ENCODE results near the gene SLC19A1.

GRCh38 chr21:45478115-45478801, 64.0 kb downstream of the SLC19A1 start:
- TF ChIP-seq, protein P1, sequence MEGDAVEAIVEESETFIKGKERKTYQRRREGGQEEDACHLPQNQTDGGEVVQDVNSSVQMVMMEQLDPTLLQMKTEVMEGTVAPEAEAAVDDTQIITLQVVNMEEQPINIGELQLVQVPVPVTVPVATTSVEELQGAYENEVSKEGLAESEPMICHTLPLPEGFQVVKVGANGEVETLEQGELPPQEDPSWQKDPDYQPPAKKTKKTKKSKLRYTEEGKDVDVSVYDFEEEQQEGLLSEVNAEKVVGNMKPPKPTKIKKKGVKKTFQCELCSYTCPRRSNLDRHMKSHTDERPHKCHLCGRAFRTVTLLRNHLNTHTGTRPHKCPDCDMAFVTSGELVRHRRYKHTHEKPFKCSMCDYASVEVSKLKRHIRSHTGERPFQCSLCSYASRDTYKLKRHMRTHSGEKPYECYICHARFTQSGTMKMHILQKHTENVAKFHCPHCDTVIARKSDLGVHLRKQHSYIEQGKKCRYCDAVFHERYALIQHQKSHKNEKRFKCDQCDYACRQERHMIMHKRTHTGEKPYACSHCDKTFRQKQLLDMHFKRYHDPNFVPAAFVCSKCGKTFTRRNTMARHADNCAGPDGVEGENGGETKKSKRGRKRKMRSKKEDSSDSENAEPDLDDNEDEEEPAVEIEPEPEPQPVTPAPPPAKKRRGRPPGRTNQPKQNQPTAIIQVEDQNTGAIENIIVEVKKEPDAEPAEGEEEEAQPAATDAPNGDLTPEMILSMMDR (IDR thresholded peaks at IDR 0.05) = peak; percentile 71 to 83 (median 76)
- no peak for TF ChIP-seq POLR2A (IDR thresholded peaks at IDR 0.05)

All from right lobe of liver (tissue), 4 donors.